Left ventricle myocardium inferior (tissue), 1 donor: ENCODE results near the gene FANCC. TPM values are rescaled to one million over a fixed set of nuclear protein-coding genes. Genes with fewer than 3 reads are reported as not detected.

Experiments
- DNase-seq: peaks from one replicate; pipeline ENCODE4 v3.0.0-alpha.2; 2020
- H3K27ac ChIP-seq: fragments of 200-600 bp; replicated peaks from 2 replicates; pipeline ENCODE4 v1.8.0; 2021
- H3K27me3 ChIP-seq: fragments of 200-600 bp; 2 replicates; pipeline ENCODE4 v1.8.0; 2021; ENCODE audit warnings: low read depth
- H3K36me3 ChIP-seq: fragments of 200-600 bp; 2 replicates; pipeline ENCODE4 v1.8.0; 2021
- H3K4me1 ChIP-seq: fragments of 200-600 bp; 2 replicates; pipeline ENCODE4 v1.8.0; 2021
- H3K4me3 ChIP-seq: fragments of 200-600 bp; 2 replicates; pipeline ENCODE4 v1.8.0; 2021; ENCODE audit warnings: mild to moderate bottlenecking, moderate library complexity
- H3K9me3 ChIP-seq: fragments of 200-600 bp; replicated peaks from 2 replicates; pipeline ENCODE4 v1.8.0; 2021
- CTCF ChIP-seq: fragments of 200-600 bp; IDR thresholded peaks from 2 replicates; pipeline ENCODE4 v1.8.0; 2021; ENCODE audit warnings: antibody characterized with exemption, mild to moderate bottlenecking, borderline replicate concordance
- intact Hi-C: fragments of 100-400 bp; cut with micrococcal nuclease; formaldehyde crosslinking; loops from one replicate; pipeline ENCODE4 v1.11.0; 2022
- total RNA-seq: library from RNA; stranded (reverse); fragmentation: NEBNext Ultra II Directional; extraction: Animal tissue kit (Norgen Biotek cat#: 25700); gene quantifications from one replicate; pipeline ENCODE4 v1.2.1, GENCODE V29; 2021
- donor health status: DM: no; HTN: yes; CAD: no; lungs with severe emphysema.

The FANCC gene
- total RNA-seq, 1 donor from 2014 or later = 4.1 TPM

- peaks cover 24% of the 10 kb centered on the region for H3K4me1 ChIP-seq
- peaks cover 42% of the 10 kb centered on the region for H3K36me3 ChIP-seq
- H3K27ac ChIP-seq = peak overlapping the region; percentile 60
These were observed 208.7 kb downstream of the FANCC start for GRCh38 chr9:95108777-95109176.

GRCh38 chr9:95107976-95108375, 209.5 kb downstream of the FANCC start:
- no peak for DNase-seq
- intact Hi-C loops = no loop called here
- no peak overlapping the region for H3K4me3 ChIP-seq
- H3K4me1 ChIP-seq = peaks cover 32% of the 10 kb centered on the region
- no peak for TF ChIP-seq CTCF
- H3K36me3 ChIP-seq = peaks cover 38% of the 10 kb centered on the region
- H3K27ac ChIP-seq = peak overlapping the region; percentile 60
- no peaks in the 10 kb centered on the region for H3K27me3 ChIP-seq
- no peaks in the 10 kb centered on the region for H3K9me3 ChIP-seq

More at GRCh38 chr9:95108777-95109176, 208.7 kb downstream of the FANCC start:
- TF ChIP-seq CTCF = no peak
- Histone ChIP-seq H3K9me3 (no peaks in the 10 kb centered on the region), H3K4me3 (no peak overlapping the region), H3K27me3 (no peaks in the 10 kb centered on the region)
- intact Hi-C loops = no loop called here
- no peak for DNase-seq

DNA sequence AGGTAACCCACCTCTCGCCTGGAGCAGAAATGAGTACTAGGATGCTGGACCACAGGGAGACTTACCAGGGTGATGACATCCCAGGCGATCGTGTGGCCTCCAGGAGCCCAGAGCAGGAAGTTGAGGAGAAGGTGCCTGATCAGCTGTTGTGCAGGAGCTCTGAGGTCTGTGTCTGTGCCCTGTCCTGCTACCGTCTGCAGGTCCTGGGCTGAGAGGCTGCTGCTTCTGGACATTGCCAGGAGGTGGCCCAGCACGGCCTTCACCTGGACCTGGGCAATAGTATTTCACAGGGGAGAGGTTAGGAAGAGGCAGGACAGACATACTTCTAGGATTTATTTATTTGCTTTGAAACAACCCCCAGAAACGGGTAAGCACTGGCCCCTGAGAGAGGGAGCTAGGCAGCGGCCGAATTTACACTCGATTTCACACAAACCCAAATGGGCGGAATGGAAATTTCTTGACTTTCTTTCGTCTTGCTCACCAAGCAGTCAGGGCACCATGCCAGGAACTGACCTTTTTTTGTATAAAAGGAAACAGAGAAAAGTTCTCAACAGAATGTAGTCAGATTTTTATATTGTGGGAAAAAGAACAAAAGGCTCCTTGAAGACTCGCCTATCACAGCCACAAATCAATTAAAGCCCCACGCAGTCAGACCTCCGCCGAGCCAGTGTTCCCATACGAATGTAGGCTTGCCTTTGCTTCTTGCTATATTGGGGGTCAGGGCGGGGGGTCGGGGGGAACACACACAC, 210.3 kb downstream of the FANCC start:
- Histone ChIP-seq H3K27ac (peak overlapping the region; percentile 60), H3K9me3 (no peaks in the 10 kb centered on the region), H3K4me1 (peaks cover 40% of the 10 kb centered on the region), H3K4me3 (no peak overlapping the region), H3K36me3 (peaks cover 34% of the 10 kb centered on the region), H3K27me3 (no peaks in the 10 kb centered on the region)
- no peak for DNase-seq
- intact Hi-C loops = no loop called here
- TF ChIP-seq CTCF = no peak

GRCh38 chr9:95105519-95106287, 211.8 kb downstream of the FANCC start:
- Histone ChIP-seq H3K27me3 (no peaks in the 10 kb centered on the region), H3K4me3 (no peak overlapping the region), H3K4me1 (peaks cover 54% of the 10 kb centered on the region), H3K36me3 (peaks cover 20% of the 10 kb centered on the region), H3K9me3 (no peaks in the 10 kb centered on the region), H3K27ac (peak overlapping the region; percentile 57)
- DNase-seq = no peak
- no peak for TF ChIP-seq CTCF
- intact Hi-C loops = no loop called here

DNA sequence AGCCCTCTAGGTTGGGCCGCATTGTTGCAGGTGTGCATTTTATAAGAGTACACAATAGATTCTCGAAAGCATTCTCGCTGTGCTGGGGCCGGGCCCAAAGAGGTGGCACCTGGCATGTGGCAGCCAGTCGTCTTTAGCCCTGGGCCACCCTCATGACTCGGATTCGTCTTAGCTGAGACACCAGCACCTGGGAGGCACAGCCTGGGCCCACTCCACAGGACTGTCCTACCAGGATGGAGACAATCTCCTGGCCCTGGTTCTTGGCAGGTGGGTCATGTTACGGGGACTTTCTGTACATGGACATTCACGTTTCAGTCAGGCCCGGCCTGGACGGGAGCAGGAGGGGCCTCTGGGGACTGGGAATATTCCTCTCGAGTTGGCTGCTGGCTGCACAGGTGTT, 212.5 kb downstream of the FANCC start:
- H3K27ac ChIP-seq = peak overlapping the region; percentile 57
- H3K4me1 ChIP-seq = peaks cover 61% of the 10 kb centered on the region
- H3K27me3 ChIP-seq = no peaks in the 10 kb centered on the region
- peaks cover 14% of the 10 kb centered on the region for H3K36me3 ChIP-seq
- DNase-seq = no peak
- H3K9me3 ChIP-seq = no peaks in the 10 kb centered on the region
- no peak for TF ChIP-seq CTCF
- H3K4me3 ChIP-seq = no peak overlapping the region
- intact Hi-C loops = no loop called here
